GM21528 (cell line): ENCODE results near the gene CDH13.

Experiments
- ATAC-seq: cut with Tn5 transposase; IDR thresholded peaks from one replicate; pipeline ENCODE4 v1.9.1; 2021; ENCODE audit warnings: mild to moderate bottlenecking, moderate library complexity; ENCODE audit not compliant: unreplicated experiment, low FRiP score

The CDH13 gene

DNA sequence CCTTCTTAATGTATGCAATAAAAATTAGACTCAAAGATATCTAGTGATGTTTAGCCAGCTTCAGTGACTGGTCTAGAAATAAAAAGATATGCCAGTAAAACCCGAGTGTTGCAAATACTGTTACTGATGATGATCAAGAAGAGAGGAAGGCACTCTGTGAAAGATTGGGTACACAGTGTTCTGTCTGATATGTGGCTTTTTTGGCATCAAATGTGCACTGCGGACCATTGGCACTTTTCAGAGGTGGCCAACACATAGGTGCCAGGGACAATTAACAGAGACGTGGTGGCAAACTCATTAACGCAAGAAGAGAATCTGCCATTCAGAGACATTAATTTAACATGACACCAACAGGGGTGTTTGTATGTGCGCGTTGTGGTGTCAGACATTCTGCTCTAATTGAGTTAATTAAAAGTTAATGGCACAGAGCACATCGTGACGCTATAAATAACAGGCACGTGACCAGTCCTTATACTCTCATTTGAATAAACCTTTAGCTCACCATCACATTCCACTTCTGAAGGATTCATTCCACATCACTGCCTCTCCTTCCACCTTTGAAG is 631.7 kb downstream of the CDH13 start:
- ATAC-seq: no peak

DNA sequence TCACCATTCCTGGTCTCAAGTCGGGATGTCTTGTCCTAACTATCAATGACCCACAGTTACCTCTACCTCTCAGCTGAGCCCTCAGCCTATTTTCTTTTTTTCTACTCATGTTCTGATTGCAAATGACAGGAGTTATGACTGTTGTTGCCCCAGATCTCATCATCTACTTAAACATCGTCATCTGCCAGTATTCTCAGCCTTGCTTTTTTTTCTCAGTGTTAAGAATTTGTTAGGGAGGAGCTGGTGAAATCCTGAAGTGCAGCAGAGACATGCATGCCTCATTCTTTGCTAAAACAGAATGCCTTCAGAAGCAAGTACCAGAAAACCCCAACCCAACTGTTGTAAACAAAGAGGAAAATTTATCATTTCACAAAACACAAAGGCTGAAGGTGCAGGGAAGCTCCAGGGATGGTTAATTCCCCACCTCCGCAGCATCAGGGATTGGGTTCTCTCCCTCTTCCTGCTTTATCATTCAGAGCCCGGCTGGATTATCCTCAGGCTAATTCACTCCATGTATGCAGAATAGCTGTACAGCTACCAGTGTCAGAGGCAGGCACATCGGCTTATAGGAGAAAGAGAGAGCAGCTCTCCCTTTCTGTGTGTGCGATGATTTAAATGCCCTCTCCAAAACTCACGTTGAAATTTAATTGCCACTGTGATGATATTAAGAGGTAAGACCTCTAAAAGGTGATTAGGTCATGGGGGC is 640.2 kb downstream of the CDH13 start:
- ATAC-seq: no peak

DNA sequence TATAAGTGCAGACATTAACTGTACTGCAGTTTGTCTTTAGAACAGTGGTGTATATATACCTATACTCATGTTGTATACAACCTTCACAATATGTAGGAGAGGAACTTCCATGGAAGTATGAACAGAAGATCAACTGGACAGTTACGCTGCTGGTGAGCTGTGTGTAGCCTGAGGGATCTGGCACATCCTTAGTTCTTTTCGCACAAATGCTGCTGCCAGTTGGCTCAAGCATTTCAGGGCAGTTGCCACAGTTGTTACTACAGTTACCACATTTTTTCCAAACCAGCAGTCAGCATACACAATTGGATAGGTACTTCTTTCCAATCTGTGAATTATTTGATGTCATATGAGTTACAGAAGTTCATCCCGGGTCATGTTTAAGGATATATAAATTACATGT is 641.4 kb downstream of the CDH13 start:
- no peak for ATAC-seq

DNA sequence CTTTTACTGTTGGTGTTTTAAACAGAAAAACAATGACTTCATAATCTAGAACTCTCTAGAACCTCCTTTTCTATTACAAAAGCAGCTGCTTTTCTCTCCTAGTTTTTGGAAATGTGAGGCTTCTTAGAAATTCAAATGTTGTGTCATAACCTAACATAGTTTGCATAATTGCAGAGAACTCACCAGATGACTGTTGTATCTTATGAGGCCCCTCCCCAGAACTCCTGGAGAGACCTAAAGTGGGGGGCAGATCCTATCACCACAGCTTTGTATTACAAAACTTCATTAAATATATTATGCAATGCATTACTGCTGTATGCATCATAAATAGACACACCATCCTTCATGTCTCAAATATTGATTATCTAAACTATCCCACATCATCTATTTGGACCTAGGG is 642.3 kb downstream of the CDH13 start:
- ATAC-seq: no peak

DNA sequence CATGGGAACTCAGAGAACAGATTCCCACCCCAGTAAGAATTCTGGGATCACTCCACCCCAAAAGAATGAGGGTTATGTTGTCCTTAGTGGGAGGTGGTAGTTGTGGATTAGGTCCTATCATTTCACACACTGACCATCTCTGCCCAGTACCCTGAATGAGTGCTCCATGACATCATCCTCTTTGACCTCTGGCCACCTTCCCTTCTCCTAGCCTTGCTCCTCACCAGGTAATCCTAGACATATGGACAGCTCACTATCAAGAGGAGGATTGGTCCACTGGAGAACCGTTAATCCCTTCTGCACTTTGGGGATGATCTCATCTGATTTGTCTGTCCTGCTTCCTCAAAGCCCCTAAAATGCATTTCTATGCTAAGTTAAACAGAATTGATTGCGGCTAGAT is 642.8 kb downstream of the CDH13 start:
- ATAC-seq: no peak

DNA sequence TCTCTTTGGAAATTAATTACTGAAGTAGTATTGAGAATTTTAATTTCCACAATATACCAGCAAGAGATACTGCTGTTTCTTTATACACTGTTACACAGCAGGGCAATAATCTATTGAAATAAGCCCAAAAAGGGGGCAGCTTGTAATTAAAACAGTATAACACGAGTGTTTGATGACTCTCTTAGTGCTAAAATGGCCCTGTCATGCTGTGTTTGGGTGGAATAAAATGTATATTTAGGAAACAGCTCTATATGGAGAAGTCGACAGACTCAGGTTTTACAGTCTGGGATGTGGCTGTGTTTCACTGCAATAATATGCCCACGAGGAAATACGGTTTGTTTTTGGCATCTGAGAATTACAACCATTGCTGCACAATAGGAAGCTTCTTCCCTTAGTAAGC is 643.3 kb downstream of the CDH13 start:
- no peak for ATAC-seq

DNA sequence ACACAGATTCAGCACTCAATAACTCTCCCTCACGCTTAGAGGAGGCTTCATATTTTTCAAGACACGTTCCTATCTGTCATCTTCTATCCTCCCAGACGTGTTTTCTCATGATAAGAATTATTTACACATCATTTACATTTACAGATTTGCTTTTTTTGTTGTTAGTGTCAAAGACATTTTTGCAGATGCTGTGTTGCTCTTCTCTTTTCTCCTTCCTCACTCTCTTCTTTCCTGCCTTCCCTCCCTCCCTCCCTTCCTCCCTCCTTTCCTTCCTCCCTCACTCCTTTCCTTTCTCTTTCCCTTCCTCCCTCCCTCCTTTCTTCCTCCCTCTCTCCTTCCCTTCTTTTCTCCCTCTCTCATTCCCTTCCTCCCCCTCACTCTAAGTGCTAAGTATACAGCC is 643.9 kb downstream of the CDH13 start:
- ATAC-seq: no peak

DNA sequence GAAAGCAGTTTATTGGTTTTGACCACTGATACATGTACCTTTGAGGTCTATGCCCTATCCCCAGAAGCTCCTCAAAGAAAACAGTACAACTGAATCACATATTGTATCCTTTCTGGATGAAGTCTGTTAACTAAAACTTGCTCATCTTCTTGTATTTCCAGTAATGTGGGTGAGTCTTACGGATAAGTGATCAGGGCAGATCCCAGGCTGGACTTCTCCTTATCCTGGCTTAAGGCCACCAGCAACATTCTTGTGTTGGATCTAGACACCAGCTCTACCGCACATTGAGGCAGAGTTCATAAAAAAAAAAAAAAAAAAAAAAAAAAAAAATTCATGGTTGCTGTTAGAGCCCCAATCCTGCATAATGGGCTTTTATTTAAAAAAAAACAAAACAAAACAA is 644.4 kb downstream of the CDH13 start:
- no peak for ATAC-seq

DNA sequence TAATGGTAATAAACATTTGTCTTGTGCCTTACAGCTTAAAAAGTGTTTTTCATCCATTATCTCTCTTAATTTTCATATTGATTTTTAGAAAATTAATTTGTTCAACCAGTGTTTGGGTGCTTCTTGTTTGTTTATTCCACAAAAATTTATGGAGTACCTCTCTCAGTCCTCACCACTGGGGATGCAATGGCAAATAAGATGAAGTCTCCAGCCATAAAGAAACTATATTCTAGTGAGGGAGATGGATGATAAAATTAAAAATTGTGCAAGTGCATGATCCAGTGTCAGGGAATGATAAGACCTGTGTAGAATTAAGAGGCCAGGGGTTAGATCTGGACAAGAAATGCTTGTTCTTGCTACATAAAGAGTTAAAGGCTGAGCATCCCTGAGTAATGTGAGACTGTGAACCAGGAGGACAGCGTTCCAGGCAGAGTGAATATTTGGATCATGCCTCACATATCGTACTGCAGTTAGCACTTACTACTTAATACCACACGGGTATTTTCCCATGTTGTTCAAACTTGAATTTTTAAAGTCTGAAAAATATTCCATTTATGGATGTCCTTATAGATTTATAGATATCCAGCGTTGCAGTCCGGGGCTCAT is 645.3 kb downstream of the CDH13 start:
- no peak for ATAC-seq

DNA sequence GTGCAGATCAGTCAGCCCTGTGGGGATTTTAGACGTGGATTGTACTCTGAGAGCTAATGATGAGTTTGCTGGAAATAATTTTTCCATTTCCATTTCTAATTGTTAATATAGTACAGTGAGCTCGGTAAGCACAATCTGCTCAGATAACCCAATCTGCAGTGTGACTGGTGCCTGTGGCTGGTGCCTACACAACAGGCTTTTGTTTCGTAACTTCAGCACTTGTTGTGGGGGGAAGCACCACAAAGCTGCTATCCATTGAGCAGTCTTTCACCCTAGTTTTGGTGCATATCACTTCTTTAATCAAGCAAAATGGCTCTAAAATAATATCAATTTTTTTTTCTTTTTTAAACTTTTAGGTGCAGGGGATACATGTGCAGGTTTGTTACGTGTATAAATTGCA is 646.1 kb downstream of the CDH13 start:
- ATAC-seq: no peak

DNA sequence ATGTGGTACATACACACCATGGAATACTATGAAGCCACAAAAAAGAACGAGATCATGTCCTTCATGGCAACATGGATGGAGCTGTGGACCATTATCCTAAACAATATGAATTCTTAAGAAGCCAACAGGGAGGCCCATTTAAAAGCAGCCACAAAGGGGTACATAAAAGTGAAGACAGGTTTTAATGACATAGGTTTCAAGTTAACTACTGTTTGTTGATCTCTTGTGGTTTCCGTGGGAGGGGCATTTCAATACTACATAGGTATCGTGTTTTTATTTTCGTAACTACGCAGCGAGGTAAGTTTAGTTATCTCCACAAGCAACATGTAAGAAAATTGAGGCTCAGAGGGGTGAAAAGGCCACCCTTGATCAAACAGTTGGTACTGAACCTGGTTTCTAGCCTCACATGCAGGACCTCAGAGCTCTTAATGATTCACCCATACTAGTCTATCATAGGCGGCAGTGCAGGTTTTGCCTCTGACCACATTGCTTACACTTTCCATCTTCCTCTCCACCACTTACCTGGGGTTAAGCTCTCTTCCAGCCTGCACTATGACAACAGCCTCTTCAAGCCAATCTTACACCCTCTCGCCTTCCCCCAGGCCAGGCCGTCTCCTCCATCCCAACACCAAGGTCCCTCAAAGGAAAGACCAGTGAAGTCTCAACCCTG is 646.9 kb downstream of the CDH13 start:
- ATAC-seq: no peak

DNA sequence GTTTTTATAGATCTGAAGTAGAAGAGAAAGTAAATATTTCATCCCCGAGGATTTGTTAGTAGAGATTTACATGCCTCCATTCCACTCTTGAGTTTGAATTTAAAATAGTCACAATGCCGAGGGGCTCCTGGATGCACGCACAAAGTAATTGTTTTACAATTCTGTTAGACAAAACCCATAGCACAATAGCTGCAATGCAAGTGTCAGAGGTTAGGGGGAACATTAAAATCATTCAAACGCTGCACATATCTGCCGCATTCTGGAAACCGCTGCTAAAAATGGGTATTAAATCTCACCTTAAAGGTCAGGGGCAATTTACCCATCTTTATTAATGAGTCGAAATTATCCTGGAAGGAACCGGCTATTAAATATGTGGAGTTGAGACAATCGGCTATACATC is 652.5 kb downstream of the CDH13 start:
- ATAC-seq: no peak

DNA sequence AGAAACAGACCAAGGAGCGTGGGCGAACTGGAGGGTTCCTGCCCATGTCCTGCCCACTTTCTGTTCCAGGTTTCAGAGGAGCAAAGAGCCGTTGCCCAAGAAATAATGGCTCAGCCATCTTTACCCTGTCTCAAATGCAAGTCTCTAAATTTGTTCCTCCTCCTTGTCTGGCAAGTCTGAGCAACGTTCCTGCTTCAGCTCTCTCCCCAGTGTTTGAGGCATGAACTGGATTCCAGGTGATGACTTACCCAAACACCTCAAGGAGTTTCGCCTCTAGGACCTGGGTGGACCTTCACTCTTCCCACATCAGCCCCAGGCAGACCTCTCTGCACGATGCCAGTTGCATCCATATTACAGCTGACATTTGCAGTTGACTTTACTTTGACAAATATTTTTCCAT is 659.2 kb downstream of the CDH13 start:
- no peak for ATAC-seq

DNA sequence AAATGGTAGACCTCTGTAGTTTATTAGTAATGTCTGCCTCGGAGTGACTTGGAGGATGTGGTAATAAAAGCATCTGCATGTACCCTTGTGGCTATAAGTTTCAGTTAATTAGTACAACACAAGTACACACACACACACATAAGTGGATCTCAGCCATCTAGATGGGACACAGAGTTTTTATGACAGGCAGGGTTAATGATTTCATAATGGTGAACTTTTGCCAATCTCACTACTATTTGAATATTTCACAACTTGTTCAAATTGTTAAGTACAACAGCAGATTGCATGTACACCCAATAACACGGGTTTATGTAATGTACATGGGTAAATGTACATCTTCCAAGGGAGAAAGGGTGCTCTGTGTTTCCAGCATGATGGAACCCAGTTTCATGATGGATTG is 669.7 kb downstream of the CDH13 start:
- ATAC-seq: no peak

DNA sequence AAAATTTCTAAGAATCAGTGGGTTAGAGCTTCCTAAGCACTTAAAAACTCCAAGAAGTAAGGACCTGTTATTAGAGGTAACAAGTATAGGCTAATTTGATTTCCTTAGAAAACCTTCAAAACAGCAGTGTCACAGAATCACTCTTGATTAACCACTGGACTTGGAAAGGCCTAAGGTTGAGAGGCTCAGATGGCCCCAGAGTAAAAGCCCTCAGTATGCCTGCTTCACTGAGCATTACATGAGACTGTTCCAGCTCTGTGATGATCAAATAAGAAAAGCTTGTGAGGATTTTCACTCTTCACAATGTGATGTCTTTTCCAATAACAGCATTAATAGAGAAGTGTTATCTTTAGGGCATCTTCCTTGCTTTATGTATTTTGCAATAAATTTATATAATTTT is 671.8 kb downstream of the CDH13 start:
- ATAC-seq: no peak

DNA sequence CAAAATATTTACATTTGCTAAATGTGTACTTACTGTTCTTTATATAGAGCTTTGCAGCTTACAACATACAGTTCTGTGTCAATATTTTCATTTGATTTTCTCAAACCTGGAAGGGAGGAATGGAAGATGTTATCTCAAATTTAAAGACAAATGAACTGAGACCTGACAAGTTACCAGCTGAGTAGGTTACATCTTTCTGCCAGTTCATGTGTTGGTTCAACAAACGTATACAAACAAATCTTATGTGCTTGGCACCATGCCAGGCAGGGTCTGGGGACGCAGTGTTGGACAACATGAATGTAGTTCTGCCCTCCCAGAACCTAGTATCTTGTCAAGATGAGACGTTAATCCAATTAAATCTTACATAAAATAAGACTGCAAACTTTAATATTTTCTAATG is 673.6 kb downstream of the CDH13 start:
- ATAC-seq: no peak

DNA sequence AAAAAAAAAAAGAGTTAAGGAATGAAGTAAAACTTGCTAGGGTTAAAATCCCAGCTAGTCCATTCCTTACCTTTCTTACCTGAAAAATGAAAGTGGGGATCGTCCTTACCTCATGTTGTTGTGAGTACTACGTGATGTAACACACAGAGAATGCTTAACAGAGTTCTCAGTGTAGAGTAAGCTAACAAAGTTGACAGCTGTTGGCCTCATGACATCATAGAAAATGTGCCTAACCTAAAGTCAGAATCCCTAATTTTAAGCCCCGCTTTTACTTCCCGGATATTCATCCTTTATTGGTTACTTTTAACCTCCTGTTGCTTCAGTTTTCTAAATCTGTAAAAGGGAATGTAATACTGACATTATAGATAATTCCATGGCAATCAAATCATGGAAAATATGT is 675.2 kb downstream of the CDH13 start:
- ATAC-seq: no peak

DNA sequence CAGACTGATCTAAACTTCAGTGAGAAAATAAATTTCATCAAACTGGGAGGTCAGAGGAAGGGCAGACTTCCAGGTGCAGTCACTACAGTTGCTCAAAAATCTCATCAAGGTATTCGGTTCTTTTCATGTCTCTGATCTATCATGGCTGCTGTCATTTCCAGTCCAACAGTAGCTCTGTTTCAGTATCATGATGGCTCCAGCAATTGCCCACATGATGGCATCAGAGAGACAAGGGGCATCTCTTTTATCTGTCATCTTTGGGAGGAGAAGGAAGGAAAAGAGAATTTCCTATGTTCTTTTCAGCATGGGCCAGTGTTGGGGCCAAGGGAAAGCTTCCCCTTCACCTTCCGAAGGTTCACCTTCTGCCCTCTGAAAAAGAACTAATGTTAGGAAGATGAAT is 676.1 kb downstream of the CDH13 start:
- no peak for ATAC-seq

DNA sequence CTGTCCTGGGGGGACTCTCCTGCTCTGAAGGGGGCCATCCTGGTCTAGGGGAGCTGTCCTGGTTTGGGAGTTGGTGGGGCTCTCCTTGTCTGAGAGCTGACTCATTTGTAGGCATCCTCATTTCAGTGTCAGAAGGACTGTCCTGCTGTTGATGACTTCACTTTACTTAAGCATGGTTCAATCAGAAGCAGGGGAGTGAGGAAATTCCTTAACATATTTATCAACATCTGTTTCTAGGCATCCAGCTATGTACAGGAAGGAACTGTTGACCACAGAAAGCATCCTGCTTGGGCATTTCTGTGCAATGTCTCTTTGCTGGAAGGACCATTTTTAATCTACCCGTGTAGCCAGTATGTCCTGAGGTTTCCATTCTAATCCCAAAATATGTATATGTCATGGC is 678.3 kb downstream of the CDH13 start:
- ATAC-seq: no peak

DNA sequence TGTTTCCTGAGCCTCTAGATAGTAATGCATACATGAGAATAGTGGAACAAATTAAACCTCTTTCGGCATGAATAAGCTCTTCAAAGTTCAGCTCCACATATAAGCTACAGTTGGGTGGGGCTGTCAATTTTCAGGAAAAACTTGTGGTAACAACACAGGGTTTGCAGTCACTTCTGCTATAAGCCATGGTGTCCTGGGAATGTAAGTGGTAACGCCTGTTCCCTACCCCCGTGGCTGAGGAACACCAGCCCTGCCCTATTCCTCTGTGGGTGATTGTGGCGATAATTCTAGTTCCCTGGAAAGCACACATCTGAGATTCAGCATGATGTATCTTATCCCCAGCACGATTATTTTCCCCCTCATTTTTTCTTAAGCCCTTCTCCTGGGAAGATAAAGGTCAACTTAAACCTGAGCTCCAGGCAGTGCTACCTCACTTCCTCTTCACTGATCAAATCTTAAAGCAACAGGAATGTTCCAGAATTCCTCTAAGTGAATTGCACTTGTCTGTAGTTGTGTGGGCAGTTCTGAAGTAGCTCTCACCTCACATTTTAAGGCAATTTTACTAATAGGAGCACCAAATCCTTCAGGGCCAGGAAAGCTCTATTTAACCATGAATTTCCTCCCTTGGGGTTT is 680.3 kb downstream of the CDH13 start:
- ATAC-seq: no peak

DNA sequence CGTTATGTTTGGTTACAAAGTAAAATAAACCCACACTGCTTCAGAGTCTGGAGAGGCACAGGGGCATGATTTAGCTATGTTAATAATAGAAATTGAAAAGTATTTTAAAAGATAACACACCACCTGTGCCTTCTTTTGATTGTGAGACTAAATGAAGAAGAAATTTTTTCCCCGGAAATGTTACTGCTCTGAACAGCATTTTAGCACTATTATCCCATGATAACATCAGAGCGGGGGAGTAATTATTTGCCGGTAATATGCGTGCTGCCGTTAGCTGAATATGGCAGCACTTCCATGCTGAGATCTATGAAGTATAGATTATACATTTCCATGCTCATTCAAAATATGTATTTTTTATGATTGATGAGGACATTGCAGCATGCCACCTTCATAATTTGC is 680.8 kb downstream of the CDH13 start:
- no peak for ATAC-seq
